ENCODE data around the gene PITPNC1.

- TF ChIP-seq, protein P1, sequence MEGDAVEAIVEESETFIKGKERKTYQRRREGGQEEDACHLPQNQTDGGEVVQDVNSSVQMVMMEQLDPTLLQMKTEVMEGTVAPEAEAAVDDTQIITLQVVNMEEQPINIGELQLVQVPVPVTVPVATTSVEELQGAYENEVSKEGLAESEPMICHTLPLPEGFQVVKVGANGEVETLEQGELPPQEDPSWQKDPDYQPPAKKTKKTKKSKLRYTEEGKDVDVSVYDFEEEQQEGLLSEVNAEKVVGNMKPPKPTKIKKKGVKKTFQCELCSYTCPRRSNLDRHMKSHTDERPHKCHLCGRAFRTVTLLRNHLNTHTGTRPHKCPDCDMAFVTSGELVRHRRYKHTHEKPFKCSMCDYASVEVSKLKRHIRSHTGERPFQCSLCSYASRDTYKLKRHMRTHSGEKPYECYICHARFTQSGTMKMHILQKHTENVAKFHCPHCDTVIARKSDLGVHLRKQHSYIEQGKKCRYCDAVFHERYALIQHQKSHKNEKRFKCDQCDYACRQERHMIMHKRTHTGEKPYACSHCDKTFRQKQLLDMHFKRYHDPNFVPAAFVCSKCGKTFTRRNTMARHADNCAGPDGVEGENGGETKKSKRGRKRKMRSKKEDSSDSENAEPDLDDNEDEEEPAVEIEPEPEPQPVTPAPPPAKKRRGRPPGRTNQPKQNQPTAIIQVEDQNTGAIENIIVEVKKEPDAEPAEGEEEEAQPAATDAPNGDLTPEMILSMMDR (IDR thresholded peaks at IDR 0.05), result no peak
- TF ChIP-seq ZFX (IDR thresholded peaks at IDR 0.05; ENCODE audit: borderline replicate concordance), result no peak
These were observed 11.9 kb downstream of the PITPNC1 start for GRCh38 chr17:67388986-67389385.
